A673 (cell line): ENCODE data around the gene CRACR2A. TPM values are rescaled to one million over a fixed set of nuclear protein-coding genes. Genes with fewer than 3 reads are reported as not detected.

Experiments used
- BruUV-seq: library from RNA; stranded (reverse); fragments of 400-500 nt; replicated peaks from 2 replicates; lab custom pipeline; 2021; lab: Mats Ljungman, UMichigan
- CTCF ChIA-PET: fragments of 300-600 bp; sonication (Branson Sonifier 250); formaldehyde crosslinking; loops from one replicate; lab custom pipeline; 2022; ENCODE audit warnings: antibody characterized with exemption; lab: Charles Lee
- POLR2A ChIA-PET: fragments of 300-600 bp; sonication (Branson Sonifier 250); formaldehyde crosslinking; loops from one replicate; lab custom pipeline; 2022; ENCODE audit warnings: antibody characterized with exemption; ENCODE audit not compliant: low non-redundant PET; lab: Charles Lee
- DNase-seq: peaks from one replicate; pipeline ENCODE4 v3.0.0-alpha.2; 2015; ENCODE audit warnings: low spot score
- H3K27ac ChIP-seq: fragments of 200-600 bp; sonication (generic); 2 replicates; pipeline ENCODE4 v1.5.1; 2016; ENCODE audit warnings: mixed run types, low read depth, mild to moderate bottlenecking, mixed read lengths, antibody characterized with exemption, low read length; ENCODE audit not compliant: poor library complexity, severe bottlenecking
- H3K27me3 ChIP-seq: fragments of 200-600 bp; sonication (generic); replicated peaks from 2 replicates; pipeline ENCODE4 v1.6.1; 2017; ENCODE audit warnings: mixed run types, low read depth, mild to moderate bottlenecking, mixed read lengths, antibody characterized with exemption, low read length; ENCODE audit not compliant: insufficient read depth, poor library complexity
- H3K36me3 ChIP-seq: fragments of 200-600 bp; sonication (generic); 2 replicates; pipeline ENCODE4 v1.6.1; 2016; ENCODE audit warnings: mixed run types, mild to moderate bottlenecking, mixed read lengths, antibody characterized with exemption, low read length; ENCODE audit not compliant: insufficient read depth, poor library complexity, severe bottlenecking
- H3K4me1 ChIP-seq: fragments of 200-600 bp; sonication (generic); 2 replicates; pipeline ENCODE4 v1.6.1; 2017; ENCODE audit warnings: mixed run types, mild to moderate bottlenecking, mixed read lengths, antibody characterized with exemption, low read length; ENCODE audit not compliant: insufficient read depth, poor library complexity, severe bottlenecking
- H3K4me3 ChIP-seq: fragments of 200-600 bp; sonication (generic); 2 replicates; pipeline ENCODE4 v1.5.1; 2016; ENCODE audit warnings: low read depth, mixed run types, mild to moderate bottlenecking, mixed read lengths, low read length; ENCODE audit not compliant: poor library complexity, severe bottlenecking
- H3K9me3 ChIP-seq: fragments of 200-600 bp; sonication (generic); 2 replicates; pipeline ENCODE4 v1.6.1; 2016; ENCODE audit warnings: mixed run types, low read depth, mild to moderate bottlenecking, mixed read lengths, antibody characterized with exemption, low read length; ENCODE audit not compliant: poor library complexity, severe bottlenecking
- EZH2 ChIP-seq: fragments of 200-600 bp; sonication (generic); IDR thresholded peaks from 2 replicates; pipeline ENCODE4 v1.6.1; 2017; ENCODE audit warnings: borderline replicate concordance, low read depth, mild to moderate bottlenecking, mixed read lengths, antibody characterized with exemption, low read length; ENCODE audit not compliant: poor library complexity, severe bottlenecking
- intact Hi-C: fragments of 100-400 bp; cut with micrococcal nuclease; formaldehyde crosslinking; loops from one replicate; pipeline ENCODE4 v1.10.0; 2022; ENCODE audit not compliant: unreplicated experiment
- total RNA-seq: library from RNA; stranded (reverse); gene quantifications from 2 replicates; pipeline ENCODE4 v1.2.3, GENCODE V29; 2021
- TF ChIP-seq, protein P1 (sequence below): fragments of 300-800, 200-600 bp; sonication (generic); conservative IDR thresholded peaks from 2 replicates; pipeline ENCODE4 v1.5.1; 2017; ENCODE audit warnings: low read depth, mild to moderate bottlenecking, antibody characterized with exemption, low read length, moderate library complexity, mixed read lengths

The CRACR2A gene
- total RNA-seq, 1 experiment from 2014 or later, result 0.13 TPM

DNA sequence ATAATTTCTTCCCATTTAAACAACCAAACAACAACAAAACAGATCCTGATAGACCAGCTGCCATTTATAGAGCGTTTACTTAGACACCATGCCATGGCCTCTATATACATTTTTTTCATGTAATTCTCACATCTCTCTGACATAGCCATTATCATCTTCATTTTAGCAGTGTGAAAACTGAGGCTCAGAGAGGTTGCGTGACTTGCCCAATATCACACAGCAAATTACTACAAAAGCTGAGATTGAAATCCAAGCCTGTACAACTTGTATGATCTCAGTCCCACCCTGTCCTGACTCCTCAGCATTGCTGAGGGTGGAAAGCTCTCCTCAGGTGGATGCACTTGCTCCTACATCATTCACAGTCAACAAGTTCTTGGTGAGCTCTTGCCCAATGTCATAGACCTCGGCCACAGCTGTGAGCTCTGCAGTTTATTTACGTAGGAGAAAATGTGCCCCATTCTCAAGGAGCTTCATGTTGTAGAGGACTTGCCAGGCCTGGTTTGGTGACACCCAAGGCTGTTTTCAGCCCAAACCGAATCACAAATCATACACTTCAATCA lies 55.5 kb downstream of the CRACR2A start:
- no TSS peak for BruUV-seq
- ChIA-PET POLR2A (interaction anchor here (0.7 kb wide), 1 partner anchor 14 kb away, joined by 3 read pairs; no protein-coding TSS in a partner anchor), CTCF (no interaction called here)
- Histone ChIP-seq H3K4me3 (no peak overlapping the region), H3K36me3 (no peaks in the 10 kb centered on the region), H3K9me3 (no peaks in the 10 kb centered on the region), H3K27me3 (peaks cover 88% of the 10 kb centered on the region), H3K4me1 (no peaks in the 10 kb centered on the region), H3K27ac (no peak overlapping the region)
- TF ChIP-seq, protein P1, sequence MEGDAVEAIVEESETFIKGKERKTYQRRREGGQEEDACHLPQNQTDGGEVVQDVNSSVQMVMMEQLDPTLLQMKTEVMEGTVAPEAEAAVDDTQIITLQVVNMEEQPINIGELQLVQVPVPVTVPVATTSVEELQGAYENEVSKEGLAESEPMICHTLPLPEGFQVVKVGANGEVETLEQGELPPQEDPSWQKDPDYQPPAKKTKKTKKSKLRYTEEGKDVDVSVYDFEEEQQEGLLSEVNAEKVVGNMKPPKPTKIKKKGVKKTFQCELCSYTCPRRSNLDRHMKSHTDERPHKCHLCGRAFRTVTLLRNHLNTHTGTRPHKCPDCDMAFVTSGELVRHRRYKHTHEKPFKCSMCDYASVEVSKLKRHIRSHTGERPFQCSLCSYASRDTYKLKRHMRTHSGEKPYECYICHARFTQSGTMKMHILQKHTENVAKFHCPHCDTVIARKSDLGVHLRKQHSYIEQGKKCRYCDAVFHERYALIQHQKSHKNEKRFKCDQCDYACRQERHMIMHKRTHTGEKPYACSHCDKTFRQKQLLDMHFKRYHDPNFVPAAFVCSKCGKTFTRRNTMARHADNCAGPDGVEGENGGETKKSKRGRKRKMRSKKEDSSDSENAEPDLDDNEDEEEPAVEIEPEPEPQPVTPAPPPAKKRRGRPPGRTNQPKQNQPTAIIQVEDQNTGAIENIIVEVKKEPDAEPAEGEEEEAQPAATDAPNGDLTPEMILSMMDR, result no peak
- no peak for TF ChIP-seq EZH2
- no peak for DNase-seq
- intact Hi-C loops, result no loop called here

- Histone ChIP-seq H3K27ac (no peak overlapping the region), H3K27me3 (peaks cover 76% of the 10 kb centered on the region), H3K36me3 (no peaks in the 10 kb centered on the region), H3K9me3 (no peaks in the 10 kb centered on the region), H3K4me1 (no peaks in the 10 kb centered on the region), H3K4me3 (no peak overlapping the region)
- POLR2A ChIA-PET, result no interaction called here
- intact Hi-C loops, result no loop called here
- CTCF ChIA-PET, result no interaction called here
- BruUV-seq, result no TSS peak
- TF ChIP-seq EZH2, result no peak
- TF ChIP-seq, protein P1, result no peak
- no peak for DNase-seq
Measured at GRCh38 chr12:3694673-3695072, 58.2 kb downstream of the CRACR2A start.

GRCh38 chr12:3692616-3693365 lies 60.1 kb downstream of the CRACR2A start:
- Histone ChIP-seq H3K27ac (no peak overlapping the region), H3K4me1 (no peaks in the 10 kb centered on the region), H3K4me3 (no peak overlapping the region), H3K9me3 (no peaks in the 10 kb centered on the region), H3K27me3 (peaks cover 67% of the 10 kb centered on the region), H3K36me3 (no peaks in the 10 kb centered on the region)
- TF ChIP-seq, protein P1, result no peak
- TF ChIP-seq EZH2, result no peak
- POLR2A ChIA-PET, result no interaction called here
- DNase-seq, result no peak
- CTCF ChIA-PET, result no interaction called here
- intact Hi-C loops, result no loop called here
- no TSS peak for BruUV-seq
